Activated T-cell treated with anti-CD3 and anti-CD28 coated beads for 4 hours (primary cell): ENCODE measurements around the gene TRAPPC6A.

Source experiments
- DNase-seq: peaks from one replicate; pipeline ENCODE4 v3.0.0-alpha.2; 2020

Gene TRAPPC6A

GRCh38 chr19:45161738-45162607, 16.1 kb downstream of the TRAPPC6A start:
- no peak for DNase-seq

DNA sequence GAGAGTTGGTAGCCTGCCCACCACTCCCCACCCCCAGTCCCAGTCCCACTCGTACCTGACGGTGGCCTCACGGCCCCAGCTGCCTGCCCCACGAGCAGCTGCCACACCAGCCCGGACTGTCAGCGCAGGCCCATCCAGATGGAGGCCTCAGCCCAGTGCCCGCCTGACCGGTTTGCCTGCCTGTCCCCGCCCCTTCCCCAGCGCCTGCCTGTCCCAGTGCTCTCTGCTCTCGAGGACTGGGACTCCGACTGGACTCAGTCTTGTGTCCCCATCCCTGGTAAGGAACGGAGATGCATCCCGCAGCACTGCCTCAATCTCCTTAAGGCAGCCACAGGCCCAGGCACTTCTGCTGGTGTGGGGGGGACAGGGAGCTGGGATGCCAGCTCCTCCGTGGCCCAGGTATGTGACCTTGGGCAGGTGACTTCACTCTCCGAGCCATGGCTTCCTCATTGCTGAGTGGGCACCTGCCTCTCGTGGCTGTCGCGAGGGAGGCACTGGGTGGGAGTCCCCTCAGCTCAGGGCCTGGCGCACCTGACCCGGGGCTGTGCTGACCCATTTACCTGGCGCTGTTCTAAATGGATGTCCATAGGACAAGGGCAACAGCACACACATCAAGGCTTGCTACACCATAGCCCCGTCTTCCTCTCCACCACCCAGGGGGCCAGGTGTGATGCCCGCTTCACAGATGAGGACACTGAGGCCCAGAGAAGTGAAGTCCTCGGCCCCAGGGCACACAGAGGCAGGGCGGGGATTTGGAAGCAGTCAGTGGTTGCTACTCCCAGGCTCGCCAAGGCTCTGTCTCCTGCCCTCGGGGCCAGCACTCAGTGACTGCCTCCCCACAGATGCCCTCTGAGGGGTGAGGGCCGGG, 16.9 kb downstream of the TRAPPC6A start, which contains the start of gene NKPD1:
Gene NKPD1, minus strand, starts transcription at position 113 of the 868 bp plus-strand sequence. CDS start 832 bp downstream, outside the sequence.
- DNase-seq = no peak

DNA sequence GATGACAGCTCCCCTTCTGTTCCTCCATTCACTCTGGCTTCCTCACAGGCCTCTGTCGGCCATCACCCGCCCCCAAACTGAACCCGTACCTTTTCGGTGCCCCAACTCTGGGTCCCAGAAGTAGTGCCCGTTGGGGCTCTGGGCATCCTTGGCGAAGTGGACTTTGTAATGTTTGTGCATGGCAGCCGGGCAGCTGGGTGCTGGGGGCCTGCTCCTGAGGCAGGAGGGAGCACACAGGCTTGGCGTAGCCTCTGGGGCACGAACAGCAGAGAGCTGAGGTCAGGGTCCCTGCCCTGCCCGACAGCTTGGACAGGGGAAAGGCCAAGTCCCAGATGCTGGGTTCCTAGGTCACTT, 18.1 kb downstream of the TRAPPC6A start:
- no peak for DNase-seq

DNA sequence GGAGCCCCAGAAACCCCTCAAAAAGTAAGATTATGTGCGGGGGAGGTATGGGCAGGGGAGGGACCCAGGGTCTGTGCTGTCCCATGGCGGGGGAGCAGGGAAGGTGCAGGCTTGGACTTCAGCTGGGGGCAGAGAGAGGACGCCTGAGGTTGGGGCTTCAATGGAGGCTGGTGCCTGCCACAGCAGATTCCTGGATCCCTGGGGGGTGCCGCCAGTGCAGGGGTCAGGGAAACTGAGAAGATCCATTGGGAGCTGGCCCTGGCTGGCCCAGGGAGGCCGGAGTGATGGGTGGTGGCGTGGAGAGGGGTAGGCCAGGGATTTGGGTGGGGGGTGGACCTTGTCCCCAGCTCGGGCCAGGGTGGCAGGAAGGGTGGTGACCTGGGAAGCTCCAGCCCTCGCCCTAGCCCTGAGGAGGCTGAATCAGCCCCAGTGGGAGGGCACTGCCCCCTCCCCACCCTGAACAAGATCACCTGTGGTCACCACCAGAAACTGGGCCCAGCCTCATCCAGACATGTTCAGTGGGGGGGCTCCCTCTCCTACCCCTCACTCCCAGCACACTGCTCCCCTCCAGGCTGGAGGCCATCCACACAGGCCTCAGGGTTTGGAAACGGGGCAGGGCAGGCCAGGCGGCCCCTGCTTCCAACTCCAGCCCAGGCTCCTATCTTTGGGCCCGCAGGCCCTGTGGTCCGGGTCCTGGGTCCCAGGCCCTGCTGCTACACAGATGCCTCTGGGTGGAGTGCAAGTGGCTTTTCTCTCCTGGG, 18.6 kb downstream of the TRAPPC6A start:
- no peak for DNase-seq

GRCh38 chr19:45158503-45159209, 19.4 kb downstream of the TRAPPC6A start:
- no peak for DNase-seq

DNA sequence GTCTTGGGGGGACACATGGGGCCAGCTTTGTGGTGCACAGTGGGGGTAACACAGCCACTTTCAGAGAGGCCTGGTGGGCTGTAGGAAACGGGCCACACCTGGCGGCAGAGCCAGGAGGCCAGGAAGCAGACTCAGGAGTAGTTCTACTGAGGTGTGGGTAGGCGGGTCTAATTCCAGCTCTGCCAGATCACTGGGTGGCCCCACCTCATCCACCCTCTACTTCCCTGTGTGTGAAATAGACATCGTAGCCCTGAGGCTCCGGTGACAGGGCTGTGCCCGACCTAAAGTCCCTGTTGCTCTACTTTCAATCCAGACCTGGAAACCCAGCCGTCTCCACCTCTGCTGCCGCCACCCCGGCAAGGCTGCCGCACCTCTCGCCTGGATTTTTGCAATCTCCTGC, 21.3 kb downstream of the TRAPPC6A start:
- DNase-seq = no peak

- DNase-seq = no peak
Observed at GRCh38 chr19:45156011-45156630, 21.9 kb downstream of the TRAPPC6A start.

DNA sequence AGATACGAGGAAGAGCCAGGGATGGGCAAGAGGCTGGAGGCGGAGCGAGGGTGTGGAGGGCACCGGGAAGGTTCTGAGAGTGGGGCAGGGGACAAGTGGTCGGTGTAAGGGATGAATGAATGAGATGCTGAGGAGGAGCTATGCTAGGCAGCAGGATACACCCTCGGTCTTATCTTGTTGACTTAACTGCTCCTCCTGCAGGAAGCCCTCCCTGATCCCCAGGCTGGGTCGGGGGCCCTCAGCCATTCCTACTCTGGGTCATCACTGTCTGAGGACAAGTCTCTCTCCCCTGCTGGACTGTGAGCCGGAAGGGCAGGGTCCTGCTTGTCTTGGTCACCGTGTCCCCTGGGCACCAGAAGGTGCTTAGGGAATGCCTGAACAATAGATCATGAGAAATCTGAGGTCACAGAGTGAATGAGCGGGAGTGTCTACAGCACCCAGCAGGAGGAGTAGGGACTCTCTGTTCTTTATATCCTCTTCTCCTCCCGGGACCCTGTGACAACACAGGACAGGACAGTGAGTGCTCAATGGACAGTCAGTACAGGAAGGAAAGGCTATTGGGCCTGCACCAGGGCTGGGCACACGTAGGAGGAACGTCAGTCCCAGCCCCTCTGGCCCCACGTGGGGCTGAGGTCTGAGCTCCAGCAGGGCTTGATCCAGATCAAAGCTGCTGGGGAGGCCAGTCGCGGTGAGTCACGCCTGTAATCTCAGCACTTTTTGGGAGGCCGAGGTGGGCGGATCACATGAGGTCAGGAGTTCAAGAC, 23.8 kb downstream of the TRAPPC6A start:
- no peak for DNase-seq

- peak; percentile 30 for DNase-seq
Observed at GRCh38 chr19:45153339-45154063, 24.5 kb downstream of the TRAPPC6A start.

- DNase-seq = peak; percentile 30
Observed at GRCh38 chr19:45152504-45153338, 25.3 kb downstream of the TRAPPC6A start.

GRCh38 chr19:45151821-45152503, 26.1 kb downstream of the TRAPPC6A start:
- no peak for DNase-seq

- DNase-seq = no peak
Observed at GRCh38 chr19:45151320-45151719, 26.7 kb downstream of the TRAPPC6A start.

DNA sequence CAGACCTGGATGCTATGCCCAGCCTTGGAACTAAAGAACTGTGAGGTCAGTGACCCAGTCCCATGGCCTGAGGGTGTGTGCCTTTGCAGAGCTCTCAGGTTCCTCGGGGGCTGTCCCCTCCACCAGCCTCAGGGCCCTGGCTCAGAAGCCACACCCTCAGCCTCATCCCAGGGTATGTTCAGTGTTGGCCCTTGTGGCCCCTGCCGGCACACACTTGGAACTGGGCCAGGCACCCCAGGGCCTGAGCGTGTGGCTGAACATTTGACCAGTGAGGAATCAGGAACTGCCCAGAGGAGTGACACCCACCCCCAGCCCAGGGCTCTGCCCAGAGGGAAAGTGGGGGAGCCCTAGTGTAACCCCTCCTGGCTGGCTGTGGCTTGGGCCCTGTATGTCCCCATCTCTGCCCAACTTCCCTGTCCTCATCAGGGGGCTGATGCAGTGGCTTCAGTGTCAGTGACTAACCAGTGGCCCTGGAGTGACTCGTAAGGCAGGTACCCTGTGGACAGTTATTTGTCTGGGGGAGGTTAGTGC, 27.2 kb downstream of the TRAPPC6A start:
- DNase-seq = no peak

GRCh38 chr19:45150180-45150579, 27.9 kb downstream of the TRAPPC6A start:
- no peak for DNase-seq

- no peak for DNase-seq
Observed at GRCh38 chr19:45149129-45149528, 28.9 kb downstream of the TRAPPC6A start.

GRCh38 chr19:45147835-45148676, 30.0 kb downstream of the TRAPPC6A start:
- no peak for DNase-seq

DNA sequence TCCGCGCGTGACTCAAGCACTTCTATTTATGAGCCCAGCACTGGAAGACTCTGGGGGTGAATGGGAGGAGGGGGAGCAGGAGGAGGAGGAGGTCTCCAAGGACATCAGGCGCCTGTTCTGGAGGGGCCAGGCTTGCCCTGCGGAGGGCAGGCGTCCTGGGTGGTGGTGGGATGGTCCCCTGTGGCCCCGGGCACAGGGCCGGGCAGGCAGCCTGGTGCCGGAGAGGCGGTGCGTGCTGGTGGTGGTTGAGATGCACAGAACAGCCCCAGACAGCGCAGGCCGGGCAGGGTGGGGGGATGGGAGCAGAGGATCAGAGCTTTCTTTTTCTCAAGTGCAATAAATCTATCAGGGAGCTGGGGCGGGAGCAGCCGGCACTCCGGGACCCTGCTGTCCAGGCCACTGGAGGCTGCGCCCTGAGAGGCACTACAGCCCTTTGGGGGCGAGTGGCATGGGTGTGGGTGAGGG, 31.3 kb downstream of the TRAPPC6A start:
- no peak for DNase-seq
